ENCODE results near the gene MGMT. TPM values are rescaled to one million over a fixed set of nuclear protein-coding genes. Genes with fewer than 3 reads are reported as not detected.

MGMT gene
- total RNA-seq, 1 donor from 2014 or later = 25.9 TPM

- H3K36me3 Mint-ChIP-seq (ENCODE audit: low read depth, unreplicated experiment) = no peaks in the 10 kb centered on the region
- no peak overlapping the region for H3K27ac Mint-ChIP-seq (ENCODE audit: unreplicated experiment)
- H3K4me3 Mint-ChIP-seq (ENCODE audit: unreplicated experiment) = no peak overlapping the region
- H3K4me1 Mint-ChIP-seq (ENCODE audit: unreplicated experiment) = no peaks in the 10 kb centered on the region
- peaks cover 1% of the 10 kb centered on the region for H3K27me3 Mint-ChIP-seq (ENCODE audit: unreplicated experiment)
- no peak for DNase-seq (ENCODE audit: low spot score)
- no peaks in the 10 kb centered on the region for H3K9me3 Mint-ChIP-seq (ENCODE audit: unreplicated experiment)
- no peak for TF ChIP-seq CTCF (IDR thresholded peaks at IDR 0.05; ENCODE audit: unreplicated experiment)
Measured at GRCh38 chr10:129641351-129641750, 174.3 kb downstream of the MGMT start.

- H3K27me3 Mint-ChIP-seq (ENCODE audit: unreplicated experiment) = peaks cover 1% of the 10 kb centered on the region
- DNase-seq (ENCODE audit: low spot score) = no peak
- H3K27ac Mint-ChIP-seq (ENCODE audit: unreplicated experiment) = no peak overlapping the region
- no peaks in the 10 kb centered on the region for H3K4me1 Mint-ChIP-seq (ENCODE audit: unreplicated experiment)
- no peaks in the 10 kb centered on the region for H3K36me3 Mint-ChIP-seq (ENCODE audit: low read depth, unreplicated experiment)
- TF ChIP-seq CTCF (IDR thresholded peaks at IDR 0.05; ENCODE audit: unreplicated experiment) = no peak
- H3K4me3 Mint-ChIP-seq (ENCODE audit: unreplicated experiment) = no peak overlapping the region
- no peaks in the 10 kb centered on the region for H3K9me3 Mint-ChIP-seq (ENCODE audit: unreplicated experiment)
Measured at GRCh38 chr10:129641982-129642381, 174.9 kb downstream of the MGMT start.

GRCh38 chr10:129642427-129642826 lies 175.4 kb downstream of the MGMT start:
- Mint-ChIP-seq H3K36me3 (ENCODE audit: low read depth, unreplicated experiment) (no peaks in the 10 kb centered on the region), H3K27ac (ENCODE audit: unreplicated experiment) (no peak overlapping the region), H3K4me3 (ENCODE audit: unreplicated experiment) (no peak overlapping the region), H3K27me3 (ENCODE audit: unreplicated experiment) (no peaks in the 10 kb centered on the region), H3K4me1 (ENCODE audit: unreplicated experiment) (no peaks in the 10 kb centered on the region), H3K9me3 (ENCODE audit: unreplicated experiment) (no peaks in the 10 kb centered on the region)
- TF ChIP-seq CTCF (IDR thresholded peaks at IDR 0.05; ENCODE audit: unreplicated experiment) = no peak
- no peak for DNase-seq (ENCODE audit: low spot score)

GRCh38 chr10:129643266-129643665 lies 176.2 kb downstream of the MGMT start:
- no peaks in the 10 kb centered on the region for H3K4me1 Mint-ChIP-seq (ENCODE audit: unreplicated experiment)
- no peaks in the 10 kb centered on the region for H3K27me3 Mint-ChIP-seq (ENCODE audit: unreplicated experiment)
- no peaks in the 10 kb centered on the region for H3K9me3 Mint-ChIP-seq (ENCODE audit: unreplicated experiment)
- DNase-seq (ENCODE audit: low spot score) = no peak
- no peaks in the 10 kb centered on the region for H3K36me3 Mint-ChIP-seq (ENCODE audit: low read depth, unreplicated experiment)
- no peak overlapping the region for H3K27ac Mint-ChIP-seq (ENCODE audit: unreplicated experiment)
- TF ChIP-seq CTCF (IDR thresholded peaks at IDR 0.05; ENCODE audit: unreplicated experiment) = no peak
- no peak overlapping the region for H3K4me3 Mint-ChIP-seq (ENCODE audit: unreplicated experiment)

GRCh38 chr10:129645487-129645886 lies 178.4 kb downstream of the MGMT start:
- H3K36me3 Mint-ChIP-seq (ENCODE audit: low read depth, unreplicated experiment) = no peaks in the 10 kb centered on the region
- H3K4me3 Mint-ChIP-seq (ENCODE audit: unreplicated experiment) = no peak overlapping the region

More at GRCh38 chr10:129645487-129645886, 178.4 kb downstream of the MGMT start:
- H3K9me3 Mint-ChIP-seq (ENCODE audit: unreplicated experiment) = no peaks in the 10 kb centered on the region
- no peak for TF ChIP-seq CTCF (IDR thresholded peaks at IDR 0.05; ENCODE audit: unreplicated experiment)
- DNase-seq (ENCODE audit: low spot score) = no peak
- no peak overlapping the region for H3K27ac Mint-ChIP-seq (ENCODE audit: unreplicated experiment)
- H3K27me3 Mint-ChIP-seq (ENCODE audit: unreplicated experiment) = no peaks in the 10 kb centered on the region
- H3K4me1 Mint-ChIP-seq (ENCODE audit: unreplicated experiment) = no peaks in the 10 kb centered on the region
